Astrocyte of the spinal cord (primary cell): Measurements from ENCODE around the gene NEURL3.

ENCODE experiments used
- DNase-seq: peaks from one replicate; pipeline ENCODE4 v3.0.0; 2011; ENCODE audit warnings: low read depth, low spot score
- H3K4me3 ChIP-seq: 2 replicates; pipeline ENCODE4 v1.5.1; 2011; ENCODE audit warnings: low read depth, mild to moderate bottlenecking, low read length, moderate library complexity
- in situ Hi-C: cut with HindIII; loops from 2 replicates; pipeline ENCODE4 v1.10.0; 2017; ENCODE audit warnings: low sequenced_read_pairs
- TF ChIP-seq, protein P1 (sequence below): IDR thresholded peaks from 2 replicates; pipeline ENCODE4 v1.5.1; 2012; ENCODE audit warnings: low read depth, mild to moderate bottlenecking, low read length, inconsistent platforms

The NEURL3 gene

GRCh38 chr2:96521219-96521618, 16.1 kb upstream of the NEURL3 start:
- DNase-seq = no peak
- in situ Hi-C loops = no loop called here
- no peak overlapping the region for H3K4me3 ChIP-seq
- TF ChIP-seq, protein P1, sequence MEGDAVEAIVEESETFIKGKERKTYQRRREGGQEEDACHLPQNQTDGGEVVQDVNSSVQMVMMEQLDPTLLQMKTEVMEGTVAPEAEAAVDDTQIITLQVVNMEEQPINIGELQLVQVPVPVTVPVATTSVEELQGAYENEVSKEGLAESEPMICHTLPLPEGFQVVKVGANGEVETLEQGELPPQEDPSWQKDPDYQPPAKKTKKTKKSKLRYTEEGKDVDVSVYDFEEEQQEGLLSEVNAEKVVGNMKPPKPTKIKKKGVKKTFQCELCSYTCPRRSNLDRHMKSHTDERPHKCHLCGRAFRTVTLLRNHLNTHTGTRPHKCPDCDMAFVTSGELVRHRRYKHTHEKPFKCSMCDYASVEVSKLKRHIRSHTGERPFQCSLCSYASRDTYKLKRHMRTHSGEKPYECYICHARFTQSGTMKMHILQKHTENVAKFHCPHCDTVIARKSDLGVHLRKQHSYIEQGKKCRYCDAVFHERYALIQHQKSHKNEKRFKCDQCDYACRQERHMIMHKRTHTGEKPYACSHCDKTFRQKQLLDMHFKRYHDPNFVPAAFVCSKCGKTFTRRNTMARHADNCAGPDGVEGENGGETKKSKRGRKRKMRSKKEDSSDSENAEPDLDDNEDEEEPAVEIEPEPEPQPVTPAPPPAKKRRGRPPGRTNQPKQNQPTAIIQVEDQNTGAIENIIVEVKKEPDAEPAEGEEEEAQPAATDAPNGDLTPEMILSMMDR = no peak

GRCh38 chr2:96520697-96521096, 15.5 kb upstream of the NEURL3 start:
- no peak for DNase-seq
- TF ChIP-seq, protein P1 = no peak
- in situ Hi-C loops = no loop called here

GRCh38 chr2:96520231-96520630, 15.1 kb upstream of the NEURL3 start:
- no peak for DNase-seq
- TF ChIP-seq, protein P1 = no peak
- in situ Hi-C loops = no loop called here
- H3K4me3 ChIP-seq = no peak overlapping the region

More at GRCh38 chr2:96520697-96521096, 15.5 kb upstream of the NEURL3 start:
- no peak overlapping the region for H3K4me3 ChIP-seq

DNA sequence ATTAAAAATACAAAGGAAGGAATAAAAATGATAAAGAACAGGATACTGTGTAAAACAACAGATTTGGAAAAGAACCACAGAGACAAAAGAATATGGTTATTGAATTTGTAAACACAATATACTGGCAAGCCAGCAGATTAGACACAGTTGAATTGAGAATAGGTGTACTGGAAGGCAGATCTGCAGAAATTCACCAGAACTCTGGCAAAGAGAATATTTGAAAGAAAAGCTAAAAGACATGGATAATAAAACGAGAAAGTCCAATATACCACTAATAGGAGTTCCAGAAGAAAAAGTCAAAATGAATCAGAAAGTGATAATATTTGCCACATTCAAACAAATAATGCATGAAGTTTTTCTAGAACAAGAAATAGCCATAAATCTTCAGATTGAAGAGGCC, 11.9 kb upstream of the NEURL3 start:
- in situ Hi-C loops = no loop called here
- TF ChIP-seq, protein P1 = no peak
- DNase-seq = no peak

GRCh38 chr2:96514521-96514920, 9.4 kb upstream of the NEURL3 start:
- DNase-seq = no peak
- H3K4me3 ChIP-seq = no peak overlapping the region
- TF ChIP-seq, protein P1 = no peak
- in situ Hi-C loops = no loop called here

More for the DNA sequence above, 11.9 kb upstream of the NEURL3 start:
- no peak overlapping the region for H3K4me3 ChIP-seq

DNA sequence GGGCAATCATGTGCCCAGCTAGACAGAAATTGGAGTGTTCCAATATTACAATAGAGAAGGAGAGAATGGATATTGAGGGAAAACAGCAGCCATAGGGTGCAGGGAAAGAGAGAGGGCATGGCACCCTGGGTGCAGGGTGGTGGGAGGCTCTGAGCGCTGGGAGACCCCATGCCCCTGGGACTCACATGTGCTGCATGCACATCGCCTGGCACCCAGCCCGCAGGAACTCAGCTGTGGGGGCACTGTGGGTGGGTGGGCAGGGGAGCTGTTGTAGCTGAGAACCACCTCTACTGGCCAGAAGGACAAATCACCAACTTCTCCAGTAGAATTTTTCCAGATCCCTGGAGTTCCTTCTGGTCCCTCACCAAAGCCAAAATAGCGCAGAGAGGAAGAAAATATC, 7.2 kb upstream of the NEURL3 start:
- DNase-seq = no peak
- TF ChIP-seq, protein P1 = no peak
- in situ Hi-C loops = no loop called here
- H3K4me3 ChIP-seq = no peak overlapping the region

GRCh38 chr2:96511851-96512250, 6.7 kb upstream of the NEURL3 start:
- DNase-seq = no peak
- in situ Hi-C loops = no loop called here
- H3K4me3 ChIP-seq = no peak overlapping the region
- TF ChIP-seq, protein P1 = no peak
